Posterior vena cava (tissue), 2 donors: ENCODE results near the gene C17orf114.

ENCODE experiments used
- DNase-seq: peaks from one replicate; pipeline ENCODE4 v3.0.0-alpha.2; 2020; ENCODE audit warnings: low spot score
- intact Hi-C, 2 donors: fragments of 100-400 bp; cut with DNase I; formaldehyde crosslinking; loops; one replicate each; pipeline versions ENCODE4 v1.14.1 to v1.14.2; 2022 to 2023
- donor health status: DM: yes; HTN: yes; CAD: no.
- donor health status: DM: yes; HTN: yes; CAD: no.

C17orf114 gene

DNA sequence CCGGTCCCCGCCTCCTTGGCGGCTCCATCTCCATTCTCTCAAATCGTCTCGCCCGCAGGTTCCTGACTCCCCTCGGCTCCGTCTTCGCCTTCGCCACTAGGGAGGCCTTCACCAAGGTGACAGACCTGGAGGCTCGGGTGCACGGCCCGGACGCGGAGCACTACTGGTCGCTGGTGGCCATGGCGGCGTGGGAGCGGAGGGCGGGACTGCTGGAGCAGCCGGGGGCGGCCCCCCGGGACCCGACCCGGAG is 12.5 kb downstream of the C17orf114 start:
- intact Hi-C loops: loop anchor here (5.0 kb wide), 1 partner anchor 98 kb away; no protein-coding TSS in a partner anchor
- DNase-seq: no peak

GRCh38 chr17:4788807-4789700 is 13.1 kb downstream of the C17orf114 start, which contains the start of gene GLTPD2:
GLTPD2 (plus strand) TSS chr17:4788964; CDS start chr17:4789012, 48 bp downstream.
- DNase-seq: peak; percentile 83
- intact Hi-C loops: loop anchor here (5.0 kb wide), 1 partner anchor 98 kb away; no protein-coding TSS in a partner anchor

DNA sequence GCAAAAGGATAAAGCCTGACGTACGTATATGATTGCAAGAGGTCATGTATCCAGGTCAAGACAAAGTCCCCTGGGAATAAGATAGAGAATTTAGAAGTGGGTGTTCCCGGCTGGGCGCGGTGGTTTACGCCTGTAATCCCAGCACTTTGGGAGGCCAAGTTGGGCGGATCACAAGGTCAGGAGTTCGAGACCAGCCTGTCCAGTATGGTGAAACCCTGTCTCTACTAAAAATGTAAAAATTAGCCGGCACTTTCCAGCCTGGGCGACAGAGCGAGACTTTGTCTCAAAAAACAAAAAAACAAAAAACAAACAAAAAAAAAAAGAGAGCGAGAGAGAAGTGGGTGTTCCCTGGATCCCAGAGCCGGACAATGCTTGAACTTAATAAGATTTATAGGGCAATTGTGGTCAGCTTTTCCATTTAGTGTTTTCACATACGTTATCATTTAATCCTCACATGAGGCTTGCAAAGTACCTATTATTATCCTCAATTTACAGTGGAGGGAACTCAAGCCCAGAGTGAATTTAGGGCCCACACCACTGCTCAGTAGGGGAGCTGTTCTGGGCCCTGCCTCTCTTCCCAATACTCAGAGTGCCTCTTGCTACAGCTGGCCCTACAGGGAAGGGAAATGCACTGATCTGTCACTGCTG is 13.8 kb downstream of the C17orf114 start:
- intact Hi-C loops: loop anchor here (5.0 kb wide), 1 partner anchor 99 kb away; no protein-coding TSS in a partner anchor

DNA sequence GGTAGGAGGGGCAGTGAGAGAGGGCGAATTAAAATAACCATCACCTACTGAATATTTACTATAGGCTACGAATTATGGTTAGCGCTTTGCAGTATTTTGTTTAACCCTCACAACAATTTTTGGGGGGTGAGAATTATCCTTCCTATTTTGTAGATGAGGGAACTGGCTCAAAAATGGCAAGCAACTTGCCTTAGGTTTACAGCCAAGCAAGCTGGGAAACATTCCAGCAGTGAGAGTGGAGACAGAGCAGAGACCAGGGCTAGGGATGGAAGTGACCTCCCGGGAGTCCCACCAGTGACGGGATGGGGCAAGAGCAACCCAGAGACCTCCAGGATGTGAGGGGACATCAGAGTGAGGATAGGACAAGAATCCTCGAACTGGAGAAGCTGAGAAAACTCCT is 15.6 kb downstream of the C17orf114 start:
- intact Hi-C loops: loop anchor here (5.0 kb wide), 1 partner anchor 101 kb away; no protein-coding TSS in a partner anchor
- no peak for DNase-seq

More for the DNA sequence above, 13.8 kb downstream of the C17orf114 start:
- no peak for DNase-seq

GRCh38 chr17:4786106-4786511 is 16.0 kb downstream of the C17orf114 start, which contains the start of gene VMO1:
VMO1 (minus strand) TSS chr17:4786364; CDS start chr17:4786352, 12 bp downstream.
- DNase-seq: peak; percentile 85
- intact Hi-C loops: loop anchor here (5.0 kb wide), 1 partner anchor 101 kb away; no protein-coding TSS in a partner anchor

GRCh38 chr17:4785311-4786105 is 16.6 kb downstream of the C17orf114 start:
- peak; percentile 82 for DNase-seq
- intact Hi-C loops: loop anchor here (5.0 kb wide), 1 partner anchor 102 kb away; no protein-coding TSS in a partner anchor

DNA sequence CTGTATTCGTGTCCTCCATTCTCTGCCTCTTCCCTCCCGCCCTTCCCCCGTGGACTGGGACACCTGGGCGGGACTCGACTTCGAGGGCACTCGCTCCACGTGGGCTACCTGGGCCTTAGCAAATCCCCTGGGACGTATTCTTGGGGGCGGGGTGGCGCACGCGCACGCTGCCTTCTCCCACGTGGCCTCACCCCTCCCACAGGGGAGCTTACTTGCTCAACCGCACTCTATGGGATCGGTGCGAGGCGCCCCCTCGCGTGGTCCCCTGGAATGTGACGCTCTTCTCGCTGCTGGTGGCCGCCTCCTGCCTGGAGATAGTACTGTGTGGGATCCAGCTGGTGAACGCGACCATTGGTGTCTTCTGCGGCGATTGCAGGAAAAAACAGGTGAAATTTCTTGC is 19.5 kb downstream of the C17orf114 start:
- intact Hi-C loops: no loop called here
- DNase-seq: no peak

DNA sequence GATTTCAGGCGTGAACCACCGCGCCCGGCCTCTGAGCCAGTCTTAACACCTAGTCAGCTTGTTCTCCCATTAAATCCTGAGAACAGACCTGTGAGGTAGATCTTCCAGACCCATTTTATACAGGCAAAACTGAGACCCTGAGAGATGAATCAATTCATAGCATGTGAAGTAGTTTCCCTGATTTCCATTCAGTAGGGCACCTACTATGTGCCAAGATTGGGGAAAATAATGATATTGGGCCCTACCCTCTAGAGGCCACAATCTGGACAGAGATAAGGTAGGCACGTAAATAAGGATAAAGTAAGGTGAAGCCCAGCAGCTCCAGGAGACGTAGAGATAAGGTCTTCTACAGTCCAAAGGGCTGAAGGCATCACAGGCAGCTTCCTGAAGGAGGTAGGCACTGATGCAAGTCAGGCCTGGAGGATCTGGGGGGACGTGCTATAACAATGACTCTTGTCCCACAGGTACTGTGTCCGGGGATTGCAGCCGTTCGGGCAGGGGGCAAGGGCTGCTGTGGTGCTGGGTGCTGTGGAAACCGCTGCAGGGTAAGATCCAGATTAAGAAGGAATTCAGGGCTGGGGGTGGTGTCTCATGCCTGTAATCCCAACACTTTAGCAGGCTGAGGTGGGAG is 21.7 kb downstream of the C17orf114 start:
- no peak for DNase-seq
- intact Hi-C loops: no loop called here

GRCh38 chr17:4777969-4778760 is 24.0 kb downstream of the C17orf114 start:
- DNase-seq: no peak
- intact Hi-C loops: no loop called here

- intact Hi-C loops: no loop called here
- no peak for DNase-seq
Measured at GRCh38 chr17:4772235-4772613, 29.9 kb downstream of the C17orf114 start.

DNA sequence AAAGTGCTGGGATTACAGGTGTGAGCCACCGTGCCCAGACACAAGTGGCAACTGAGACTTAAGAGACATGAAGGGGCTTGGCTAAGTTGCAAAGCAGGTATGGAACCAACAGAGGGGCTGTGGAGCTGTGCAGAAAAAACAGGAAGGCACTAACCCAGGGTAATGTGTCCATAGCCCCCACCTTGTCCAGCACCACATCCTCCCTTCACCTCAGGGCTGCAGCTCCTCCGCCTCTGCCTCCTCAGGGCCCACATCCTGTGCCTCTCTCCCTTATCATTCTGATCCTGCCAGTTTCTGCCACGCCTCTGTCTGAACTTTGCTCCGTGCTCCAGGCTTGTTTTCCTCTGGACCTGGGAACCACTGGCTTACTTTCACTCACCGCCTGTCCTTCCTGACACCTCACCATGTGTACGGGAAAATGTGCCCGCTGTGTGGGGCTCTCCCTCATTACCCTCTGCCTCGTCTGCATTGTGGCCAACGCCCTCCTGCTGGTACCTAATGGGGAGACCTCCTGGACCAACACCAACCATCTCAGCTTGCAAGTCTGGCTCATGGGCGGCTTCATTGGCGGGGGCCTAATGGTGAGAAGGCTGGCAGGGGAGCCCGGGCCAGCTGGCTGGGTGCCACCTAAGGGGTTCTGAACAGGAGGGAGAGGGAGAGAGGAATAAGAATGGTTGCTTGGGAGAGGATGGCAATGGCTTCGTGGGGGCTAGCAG is 30.5 kb downstream of the C17orf114 start, which contains the start of gene TM4SF5:
TM4SF5 (plus strand) TSS at position 368 of the 716 bp plus-strand sequence; CDS start at position 405, 37 bp downstream.
- intact Hi-C loops: no loop called here
- DNase-seq: no peak

DNA sequence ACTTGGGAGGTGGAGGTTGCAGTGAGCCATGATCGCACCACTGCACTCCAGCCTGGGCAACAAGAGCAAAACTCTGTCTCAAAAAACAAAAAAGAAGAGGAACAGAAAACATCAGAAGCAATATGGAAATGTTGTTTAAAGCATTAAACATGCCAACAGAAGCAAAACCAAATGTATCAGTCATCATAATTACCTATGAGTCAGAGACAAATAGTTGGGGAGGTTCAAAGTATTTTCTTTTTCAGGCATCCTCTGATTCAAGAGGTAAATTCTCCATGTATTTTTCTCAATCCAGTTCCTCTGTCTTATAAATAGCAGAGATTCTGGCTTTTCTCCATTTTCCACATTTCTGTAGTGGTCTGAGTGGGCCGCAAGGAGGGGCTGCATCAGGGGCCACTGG is 32.5 kb downstream of the C17orf114 start:
- intact Hi-C loops: no loop called here
- no peak for DNase-seq

DNA sequence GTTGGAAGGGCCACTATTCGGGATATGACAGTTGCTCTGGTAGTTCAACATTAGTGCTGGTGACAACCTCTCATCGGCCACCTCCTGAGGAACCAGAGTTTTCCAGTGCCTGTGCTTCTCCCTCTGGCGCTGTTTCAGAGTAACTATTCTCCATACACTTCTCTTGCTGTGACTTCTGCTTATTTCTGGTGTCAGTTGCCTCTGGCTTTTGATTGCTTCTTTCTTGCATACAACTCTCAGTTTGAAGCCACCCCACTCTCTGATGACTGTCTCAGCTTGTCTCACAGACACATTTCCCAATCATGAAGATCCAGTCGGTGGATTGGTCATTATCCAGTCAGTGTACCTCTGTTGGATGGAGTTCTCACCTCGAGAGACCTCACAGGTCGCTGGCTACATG is 33.8 kb downstream of the C17orf114 start:
- intact Hi-C loops: no loop called here
- no peak for DNase-seq

GRCh38 chr17:4766723-4767122 is 35.4 kb downstream of the C17orf114 start:
- intact Hi-C loops: no loop called here
- no peak for DNase-seq

- DNase-seq: no peak
- intact Hi-C loops: no loop called here
Measured at GRCh38 chr17:4766201-4766600, 35.9 kb downstream of the C17orf114 start.

DNA sequence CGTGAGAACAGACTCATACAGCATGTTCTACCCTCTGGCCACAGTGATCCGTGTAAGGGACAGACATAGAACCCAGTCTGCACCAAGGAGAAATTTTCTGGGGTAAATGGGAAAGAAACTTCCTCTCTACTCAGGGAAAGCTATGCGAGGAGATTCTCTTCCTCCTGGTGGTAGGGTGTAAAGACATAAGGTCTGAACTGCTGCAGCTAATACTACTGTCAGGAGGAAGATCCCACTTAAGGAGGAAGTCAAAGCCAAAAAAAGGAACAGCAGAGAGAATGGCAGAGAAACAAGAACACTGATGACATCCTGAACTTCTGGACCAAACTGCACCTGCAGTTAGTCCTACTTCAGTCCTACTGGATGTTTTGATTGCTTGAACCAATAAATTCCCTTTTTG is 37.5 kb downstream of the C17orf114 start:
- DNase-seq: no peak

GRCh38 chr17:4759776-4760236 is 42.3 kb downstream of the C17orf114 start:
- intact Hi-C loops: no loop called here
- DNase-seq: no peak

More for the DNA sequence above, 37.5 kb downstream of the C17orf114 start:
- intact Hi-C loops: no loop called here
